GM06990 (cell line): ENCODE data around the gene SLC25A13.

ENCODE experiments used
- DNase-seq: peaks from one replicate; pipeline ENCODE4 v3.0.0-alpha.2; 2011; ENCODE audit not compliant: insufficient read length; ENCODE audit errors: extremely low read depth
- H3K27me3 ChIP-seq: replicated peaks from 2 replicates; pipeline ENCODE4 v1.6.0; 2011; ENCODE audit warnings: low read length; ENCODE audit not compliant: control insufficient read depth, insufficient read depth
- H3K36me3 ChIP-seq: 2 replicates; pipeline ENCODE4 v1.5.1; 2011; ENCODE audit warnings: low read length; ENCODE audit not compliant: control insufficient read depth, insufficient read depth
- H3K4me3 ChIP-seq: replicated peaks from 2 replicates; pipeline ENCODE4 v1.5.1; 2011; ENCODE audit warnings: low read depth, mild to moderate bottlenecking, control low read depth, low read length
- CTCF ChIP-seq: IDR thresholded peaks from 2 replicates; pipeline ENCODE4 v1.5.1; 2011; ENCODE audit warnings: low read length, control low read depth, mild to moderate bottlenecking, inconsistent platforms; ENCODE audit not compliant: insufficient read depth, poor library complexity, severe bottlenecking

SLC25A13 gene

GRCh38 chr7:96088579-96088978 lies 233.3 kb downstream of the SLC25A13 start:
- no peak for DNase-seq
- no peak overlapping the region for H3K4me3 ChIP-seq
- H3K27me3 ChIP-seq = no peaks in the 10 kb centered on the region; the same call in 1 of the 2 replicates
- TF ChIP-seq CTCF = no peak
- H3K36me3 ChIP-seq = no peaks in the 10 kb centered on the region

GRCh38 chr7:96085953-96086352 lies 235.9 kb downstream of the SLC25A13 start:
- no peak for DNase-seq
- TF ChIP-seq CTCF = no peak
- no peaks in the 10 kb centered on the region for H3K36me3 ChIP-seq
- H3K4me3 ChIP-seq = no peak overlapping the region
- H3K27me3 ChIP-seq = no peaks in the 10 kb centered on the region; the same call in 1 of the 2 replicates

- Histone ChIP-seq H3K4me3 (no peak overlapping the region), H3K36me3 (no peaks in the 10 kb centered on the region), H3K27me3 (no peaks in the 10 kb centered on the region; the same call in 1 of the 2 replicates)
- no peak for TF ChIP-seq CTCF
- no peak for DNase-seq
Observed at GRCh38 chr7:96084881-96085553, 236.9 kb downstream of the SLC25A13 start.

- TF ChIP-seq CTCF = no peak
- Histone ChIP-seq H3K36me3 (no peaks in the 10 kb centered on the region), H3K4me3 (no peak overlapping the region), H3K27me3 (no peaks in the 10 kb centered on the region; the same call in 1 of the 2 replicates)
- no peak for DNase-seq
Observed at GRCh38 chr7:96080027-96080426, 241.9 kb downstream of the SLC25A13 start.

GRCh38 chr7:96076350-96076707 lies 245.6 kb downstream of the SLC25A13 start:
- no peak for TF ChIP-seq CTCF
- H3K27me3 ChIP-seq = no peaks in the 10 kb centered on the region
- DNase-seq = no peak

More at GRCh38 chr7:96076350-96076707, 245.6 kb downstream of the SLC25A13 start:
- peak overlapping the region; percentile 46 for H3K4me3 ChIP-seq
- H3K36me3 ChIP-seq = no peaks in the 10 kb centered on the region
